HCT116 (cell line): ENCODE data around the gene ACOT12. TPM values are rescaled to one million over a fixed set of nuclear protein-coding genes. Genes with fewer than 3 reads are reported as not detected.
"Not testable (repeated sequence)": the region's sequence is repeated elsewhere in the genome, so short reads cannot be mapped to it uniquely, and the experiment has no call there.

Experiments
- ATAC-seq: fragments of 200-7000 bp; cut with Tn5 transposase; 2 replicates; pipeline ENCODE4 v1.9.1; 2020; ENCODE audit warnings: mild to moderate bottlenecking, moderate library complexity
- BruUV-seq: library from RNA; stranded (reverse); fragments of 400-500 nt; replicated peaks from 2 replicates; lab custom pipeline; 2021; lab: Mats Ljungman, UMichigan
- CTCF ChIA-PET: fragments of 300-600 bp; sonication (Branson Sonifier 250); formaldehyde crosslinking; loops from one replicate; lab custom pipeline; 2021; ENCODE audit warnings: antibody characterized with exemption; lab: Charles Lee
- POLR2A ChIA-PET: fragments of 300-600, 350-600 bp; sonication (Branson Sonifier 250); formaldehyde crosslinking; loops from one replicate; lab custom pipeline; 2021; ENCODE audit warnings: antibody characterized with exemption; lab: Charles Lee
- RAD21 ChIA-PET, 2 experiments: fragments of 300-600 bp; sonication (Branson Sonifier 250); formaldehyde crosslinking; loops; one replicate each; lab custom pipeline; 2023; ENCODE audit warnings: low total read pairs in 2 of 2; ENCODE audit not compliant: uncharacterized antibody in 2 of 2, unreplicated experiment in 2 of 2, low non-redundant PET in 1 of 2; lab: Charles Lee
- DNase-seq: peaks from one replicate; pipeline ENCODE4 v3.0.0-alpha.2; 2010; ENCODE audit warnings: low read depth, low spot score
- H2AFZ ChIP-seq: fragments of 200-600 bp; shearing (Covaris generic), sonication (generic); 2 replicates; pipeline ENCODE4 v1.6.1; 2017; ENCODE audit warnings: low read depth, mixed run types, mixed read lengths, antibody characterized with exemption, low read length; ENCODE audit not compliant: poor library complexity, severe bottlenecking
- H3K27ac ChIP-seq: 2 replicates; pipeline ENCODE4 v1.5.1; 2012; ENCODE audit warnings: low read depth, low read length
- H3K27me3 ChIP-seq: fragments of 200-600 bp; sonication (generic); 2 replicates; pipeline ENCODE4 v1.6.1; 2016; ENCODE audit warnings: mixed run types, low read length, mixed read lengths; ENCODE audit not compliant: insufficient read depth
- H3K36me3 ChIP-seq, 2 experiments: fragments of 200-500 bp in 1 of 2; fragments of 200-600 bp in 1 of 2; sonication (Bioruptor generic) in 1 of 2; sonication (generic) in 1 of 2; 2 replicates each; pipeline versions ENCODE4 v1.5.1 to v1.6.1; 2014 to 2016; ENCODE audit warnings: low read length in 2 of 2, inconsistent platforms in 1 of 2, mixed read lengths in 1 of 2, mixed run types in 1 of 2; ENCODE audit not compliant: insufficient read depth in 2 of 2, control insufficient read depth in 1 of 2
- H3K4me1 ChIP-seq, 2 experiments: fragments of 200-600 bp in 1 of 2; sonication (generic) in 1 of 2; 2 replicates each; pipeline versions ENCODE4 v1.5.1 to v1.6.1; 2012 to 2017; ENCODE audit warnings: low read length in 2 of 2, inconsistent platforms in 1 of 2, mild to moderate bottlenecking in 1 of 2, mixed read lengths in 1 of 2, mixed run types in 1 of 2, moderate library complexity in 1 of 2; ENCODE audit not compliant: insufficient read depth in 2 of 2, control insufficient read depth in 1 of 2
- H3K4me2 ChIP-seq: fragments of 200-600 bp; sonication (generic); 2 replicates; pipeline ENCODE4 v1.6.1; 2017; ENCODE audit warnings: mixed run types, low read length, mixed read lengths
- H3K4me3 ChIP-seq, 2 experiments: fragments of 200-600 bp in 1 of 2; sonication (generic) in 1 of 2; replicated peaks in 1 of 2; 2 replicates each; pipeline ENCODE4 v1.5.1; 2011 to 2016; ENCODE audit warnings: low read length in 2 of 2, control low read depth in 1 of 2, low read depth in 1 of 2, mild to moderate bottlenecking in 1 of 2, mixed read lengths in 1 of 2, mixed run types in 1 of 2
- H3K79me2 ChIP-seq: fragments of 200-600 bp; sonication (generic); 2 replicates; pipeline ENCODE4 v1.6.1; 2017; ENCODE audit warnings: mild to moderate bottlenecking, mixed run types, low read length, moderate library complexity, mixed read lengths; ENCODE audit not compliant: insufficient read depth
- H3K9ac ChIP-seq: fragments of 200-600 bp; sonication (generic); 2 replicates; pipeline ENCODE4 v1.6.1; 2016; ENCODE audit warnings: low read length, mixed read lengths
- H3K9me2 ChIP-seq: fragments of 200-600 bp; sonication (generic), shearing (Covaris generic); 2 replicates; pipeline ENCODE4 v1.6.1; 2017; ENCODE audit warnings: mixed run types, mild to moderate bottlenecking, moderate library complexity; ENCODE audit not compliant: insufficient read depth
- H3K9me3 ChIP-seq, 2 experiments: fragments of 200-500 bp in 1 of 2; fragments of 200-600 bp in 1 of 2; sonication (Bioruptor generic) in 1 of 2; sonication (generic) in 1 of 2; 2 replicates each; pipeline ENCODE4 v1.6.1; 2014 to 2017; ENCODE audit warnings: low read length in 2 of 2, mixed read lengths in 2 of 2, inconsistent platforms in 1 of 2, low read depth in 1 of 2, mild to moderate bottlenecking in 1 of 2, mixed run types in 1 of 2, moderate library complexity in 1 of 2; ENCODE audit not compliant: control insufficient read depth in 1 of 2, insufficient read depth in 1 of 2
- H4K20me1 ChIP-seq: fragments of 200-600 bp; sonication (generic), shearing (Covaris generic); 2 replicates; pipeline ENCODE4 v1.6.1; 2017; ENCODE audit warnings: mixed run types, mild to moderate bottlenecking, moderate library complexity; ENCODE audit not compliant: insufficient read depth
- ATF3 ChIP-seq: IDR thresholded peaks from 2 replicates; pipeline ENCODE4 v1.6.1; 2012
- CBX3 ChIP-seq: IDR thresholded peaks from 2 replicates; pipeline ENCODE4 v1.6.1; 2012; ENCODE audit warnings: low read depth
- CTCF ChIP-seq, 3 experiments: fragments of 200-600 bp in 1 of 3; sonication (generic) in 1 of 3; IDR thresholded peaks in 2 of 3; conservative IDR thresholded peaks in 1 of 3; 2 replicates each; pipeline ENCODE4 v1.5.1; 2012 to 2017; ENCODE audit warnings: low read depth in 2 of 3, low read length in 2 of 3, antibody characterized with exemption in 1 of 3, borderline replicate concordance in 1 of 3, control low read depth in 1 of 3, mild to moderate bottlenecking in 1 of 3, mixed read lengths in 1 of 3, mixed run types in 1 of 3, moderate library complexity in 1 of 3; ENCODE audit not compliant: insufficient read depth in 1 of 3
- POLR2A ChIP-seq: IDR thresholded peaks from 2 replicates; pipeline ENCODE4 v1.7.0; 2011; ENCODE audit warnings: borderline replicate concordance; ENCODE audit not compliant: insufficient read depth, insufficient read length; ENCODE audit errors: extremely low read depth
- TCF7L2 ChIP-seq: IDR thresholded peaks from 2 replicates; pipeline ENCODE4 v1.7.0; 2011; ENCODE audit warnings: borderline replicate concordance, inconsistent platforms; ENCODE audit not compliant: insufficient read depth, insufficient read length; ENCODE audit errors: extremely low read depth
- YY1 ChIP-seq: IDR thresholded peaks from 2 replicates; pipeline ENCODE4 v1.6.1; 2011; ENCODE audit warnings: low read length, low read depth, moderate library complexity, mild to moderate bottlenecking; ENCODE audit not compliant: insufficient replicate concordance; ENCODE audit errors: extremely low read depth
- intact Hi-C: fragments of 100-400 bp; cut with micrococcal nuclease; formaldehyde crosslinking; loops from 2 replicates; pipeline ENCODE4 v1.10.0; 2022
- total RNA-seq: library from RNA; stranded (reverse); gene quantifications from one replicate; pipeline ENCODE4 v1.2.1, GENCODE V29; 2021; ENCODE audit not compliant: unreplicated experiment

ACOT12 gene
- total RNA-seq, 1 experiment from 2014 or later, result not detected

- ChIA-PET CTCF (no interaction called here), RAD21 (no interaction called here), POLR2A (no interaction called here)
- Histone ChIP-seq H3K4me3 (no peak overlapping the region), H3K79me2 (no peaks in the 10 kb centered on the region), H3K4me1 (no peaks in the 10 kb centered on the region), H3K4me2 (no peak overlapping the region), H4K20me1 (no peaks in the 10 kb centered on the region), H3K9me3 (no peaks in the 10 kb centered on the region), H3K27ac (no peak overlapping the region), H3K9me2 (no peaks in the 10 kb centered on the region), H2AFZ (no peak overlapping the region), H3K27me3 (no peaks in the 10 kb centered on the region), H3K9ac (no peak overlapping the region), H3K36me3 (no peaks in the 10 kb centered on the region)
- intact Hi-C loops, result no loop called here
- ATAC-seq (no peak), DNase-seq (no peak)
- BruUV-seq, result no TSS peak
- TF ChIP-seq CTCF (IDR thresholded peaks at IDR 0.05 in 2 of 3, conservative IDR thresholded peaks at IDR 0.05 in 1 of 3; ENCODE audit: borderline replicate concordance in 1 of 3, insufficient read depth in 1 of 3, low read depth in 2 of 3, low read length in 2 of 3) (peak in 1 of 3 experiments; percentile 23; a peak in 1 of 6 replicates), CBX3 (no peak), TCF7L2 (no peak)
Measured at GRCh38 chr5:81345411-81346003, 48.4 kb downstream of the ACOT12 start.

GRCh38 chr5:81344736-81345135 is 49.2 kb downstream of the ACOT12 start:
- H3K79me2 ChIP-seq, result no peaks in the 10 kb centered on the region
- BruUV-seq, result no TSS peak
- H3K9me2 ChIP-seq, result no peaks in the 10 kb centered on the region
- no peak overlapping the region for H3K27ac ChIP-seq
- no peak overlapping the region for H2AFZ ChIP-seq
- intact Hi-C loops, result no loop called here
- H3K9ac ChIP-seq, result no peak overlapping the region
- ATAC-seq, result no peak
- ChIA-PET CTCF (no interaction called here), POLR2A (no interaction called here)
- H4K20me1 ChIP-seq, result no peaks in the 10 kb centered on the region
- H3K4me1 ChIP-seq, result no peaks in the 10 kb centered on the region
- H3K4me2 ChIP-seq, result no peak overlapping the region
- H3K9me3 ChIP-seq, result no peaks in the 10 kb centered on the region
- no peaks in the 10 kb centered on the region for H3K27me3 ChIP-seq
- no peaks in the 10 kb centered on the region for H3K36me3 ChIP-seq
- no peak for DNase-seq
- H3K4me3 ChIP-seq, result no peak overlapping the region
- TF ChIP-seq ATF3 (no peak), CBX3 (no peak), YY1 (no peak), POLR2A (no peak)
- TF ChIP-seq, all 23 proteins: peak for 0
- RAD21 ChIA-PET, result no interaction called here

GRCh38 chr5:81338213-81338612 is 55.7 kb downstream of the ACOT12 start:
- CTCF ChIA-PET, ATAC-seq, H3K79me2 ChIP-seq, DNase-seq, H3K9ac ChIP-seq, H3K36me3 ChIP-seq, H3K4me3 ChIP-seq, intact Hi-C loops, H3K4me2 ChIP-seq, H3K27ac ChIP-seq, BruUV-seq, H4K20me1 ChIP-seq, H3K4me1 ChIP-seq, H3K9me2 ChIP-seq, POLR2A ChIA-PET, H2AFZ ChIP-seq, H3K27me3 ChIP-seq, H3K9me3 ChIP-seq, RAD21 ChIA-PET: not testable (repeated sequence)
